GM12874 (cell line): Measurements from ENCODE around the gene BEND7.

ENCODE experiments used
- TF ChIP-seq, protein P1 (sequence below): IDR thresholded peaks from 2 replicates; pipeline ENCODE4 v1.5.1; 2011; ENCODE audit warnings: low read depth, mild to moderate bottlenecking, control low read depth, low read length, moderate library complexity; ENCODE audit not compliant: insufficient read depth

The BEND7 gene

DNA sequence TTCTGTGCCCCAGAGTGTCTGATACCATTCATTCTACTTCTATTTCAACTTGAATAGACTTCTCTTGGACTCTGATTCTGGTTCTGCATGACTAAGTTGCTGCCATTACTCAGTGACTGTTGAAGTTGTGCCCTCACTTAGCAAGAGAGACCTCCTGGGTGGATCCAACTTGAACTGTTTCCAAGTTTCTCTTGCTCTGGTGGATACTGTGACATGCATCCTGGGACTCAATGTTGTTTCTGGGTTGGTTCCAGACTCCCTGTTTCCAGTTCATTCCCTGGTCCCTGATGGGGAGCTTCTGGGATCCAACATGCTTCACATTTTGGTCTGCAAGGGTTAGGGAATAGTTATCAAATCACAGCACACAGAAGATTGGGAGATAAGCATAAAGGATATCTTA, 31.8 kb upstream of the BEND7 start:
- TF ChIP-seq, protein P1, sequence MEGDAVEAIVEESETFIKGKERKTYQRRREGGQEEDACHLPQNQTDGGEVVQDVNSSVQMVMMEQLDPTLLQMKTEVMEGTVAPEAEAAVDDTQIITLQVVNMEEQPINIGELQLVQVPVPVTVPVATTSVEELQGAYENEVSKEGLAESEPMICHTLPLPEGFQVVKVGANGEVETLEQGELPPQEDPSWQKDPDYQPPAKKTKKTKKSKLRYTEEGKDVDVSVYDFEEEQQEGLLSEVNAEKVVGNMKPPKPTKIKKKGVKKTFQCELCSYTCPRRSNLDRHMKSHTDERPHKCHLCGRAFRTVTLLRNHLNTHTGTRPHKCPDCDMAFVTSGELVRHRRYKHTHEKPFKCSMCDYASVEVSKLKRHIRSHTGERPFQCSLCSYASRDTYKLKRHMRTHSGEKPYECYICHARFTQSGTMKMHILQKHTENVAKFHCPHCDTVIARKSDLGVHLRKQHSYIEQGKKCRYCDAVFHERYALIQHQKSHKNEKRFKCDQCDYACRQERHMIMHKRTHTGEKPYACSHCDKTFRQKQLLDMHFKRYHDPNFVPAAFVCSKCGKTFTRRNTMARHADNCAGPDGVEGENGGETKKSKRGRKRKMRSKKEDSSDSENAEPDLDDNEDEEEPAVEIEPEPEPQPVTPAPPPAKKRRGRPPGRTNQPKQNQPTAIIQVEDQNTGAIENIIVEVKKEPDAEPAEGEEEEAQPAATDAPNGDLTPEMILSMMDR = no peak

DNA sequence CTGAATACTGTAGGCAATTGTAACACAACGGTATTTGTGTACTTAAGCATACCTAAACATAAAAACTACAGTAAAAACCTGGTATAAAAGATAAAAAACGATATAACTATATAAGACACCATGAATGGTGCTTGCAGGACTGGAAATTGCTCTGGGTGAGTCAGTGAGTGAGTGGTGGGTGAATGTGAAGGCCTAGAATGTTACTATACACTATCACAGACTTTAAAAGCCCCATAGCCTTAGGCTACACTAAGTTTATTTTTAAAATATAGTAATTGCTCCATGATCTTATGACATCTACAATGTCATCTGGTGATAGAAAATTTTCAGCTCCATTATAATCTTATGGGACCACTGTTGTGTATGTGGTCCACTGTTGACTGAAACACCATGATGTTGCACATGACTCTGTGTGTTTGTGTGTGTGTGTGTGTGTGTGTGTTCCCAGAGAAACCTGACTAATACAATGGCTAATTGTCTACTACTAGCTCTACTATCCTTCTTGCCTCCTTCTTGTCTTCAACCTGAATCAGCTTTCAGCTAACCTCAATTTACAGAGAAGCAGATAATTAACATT, 30.4 kb upstream of the BEND7 start:
- TF ChIP-seq, protein P1 = no peak

DNA sequence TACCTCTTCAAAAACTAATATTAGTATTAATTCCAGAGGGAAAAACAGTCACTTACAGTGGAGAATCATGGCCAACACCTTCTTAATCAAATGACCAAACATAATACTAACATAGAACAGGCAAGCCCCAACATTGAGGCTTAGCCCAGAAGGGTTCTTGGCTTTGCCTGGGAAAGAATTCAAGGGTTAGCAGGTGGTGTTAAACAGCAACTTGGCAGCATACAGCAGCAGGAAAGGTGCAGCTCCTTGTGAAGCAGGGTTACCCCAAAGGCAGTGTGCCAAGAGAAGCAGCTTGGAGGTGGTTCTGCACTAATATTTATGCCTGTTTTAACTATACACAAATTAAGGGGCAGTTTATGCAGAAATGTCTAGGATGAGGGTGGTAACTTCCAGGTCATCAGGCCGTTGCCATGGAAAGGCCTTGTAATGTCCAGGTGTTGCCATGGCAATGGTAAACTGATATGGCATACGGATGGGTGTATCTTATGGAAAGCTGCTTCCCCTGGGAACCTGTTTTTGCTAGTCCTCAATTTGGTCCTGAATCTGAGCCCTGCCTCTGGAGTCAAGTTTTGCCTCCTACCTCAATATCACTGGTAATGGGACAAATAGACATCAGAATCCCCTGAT, 27.2 kb upstream of the BEND7 start:
- TF ChIP-seq, protein P1 = no peak

DNA sequence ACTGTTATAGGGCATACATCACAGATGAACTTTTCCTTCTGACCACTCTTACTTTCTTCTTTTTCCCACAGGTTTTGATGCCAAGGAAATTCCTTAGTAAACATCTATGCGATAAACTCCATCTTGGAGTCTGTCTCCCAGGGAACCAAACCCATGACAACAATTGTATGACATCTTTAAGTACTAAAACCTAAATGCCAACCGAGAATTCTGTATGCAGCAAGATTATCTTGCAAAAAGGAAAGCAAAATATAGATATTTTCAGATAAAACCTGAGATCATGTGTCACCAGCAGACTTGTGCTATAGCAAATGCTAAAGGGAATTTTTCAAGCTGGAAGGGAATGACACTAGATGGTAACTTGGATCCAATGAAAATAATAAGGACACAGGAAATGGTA, 22.0 kb upstream of the BEND7 start:
- TF ChIP-seq, protein P1 = no peak

DNA sequence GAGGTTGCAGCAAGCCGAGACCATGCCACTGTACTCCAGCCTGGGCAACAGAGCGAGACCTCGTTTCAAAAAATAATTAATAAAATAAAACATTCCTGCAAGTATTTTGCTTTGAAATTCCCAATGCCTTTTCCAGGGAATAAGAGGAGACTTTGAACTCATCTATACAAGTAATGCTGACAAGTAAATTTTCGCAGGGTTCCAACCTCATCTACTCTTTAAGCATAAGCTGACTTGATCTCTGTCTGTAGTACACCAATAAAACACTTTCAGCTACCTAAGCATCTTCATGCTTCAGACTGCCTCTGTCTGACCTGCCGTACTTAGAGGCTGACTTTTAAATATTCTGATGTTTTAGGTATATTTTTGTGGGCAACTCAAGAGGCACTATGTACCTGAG, 13.7 kb upstream of the BEND7 start:
- TF ChIP-seq, protein P1 = no peak

DNA sequence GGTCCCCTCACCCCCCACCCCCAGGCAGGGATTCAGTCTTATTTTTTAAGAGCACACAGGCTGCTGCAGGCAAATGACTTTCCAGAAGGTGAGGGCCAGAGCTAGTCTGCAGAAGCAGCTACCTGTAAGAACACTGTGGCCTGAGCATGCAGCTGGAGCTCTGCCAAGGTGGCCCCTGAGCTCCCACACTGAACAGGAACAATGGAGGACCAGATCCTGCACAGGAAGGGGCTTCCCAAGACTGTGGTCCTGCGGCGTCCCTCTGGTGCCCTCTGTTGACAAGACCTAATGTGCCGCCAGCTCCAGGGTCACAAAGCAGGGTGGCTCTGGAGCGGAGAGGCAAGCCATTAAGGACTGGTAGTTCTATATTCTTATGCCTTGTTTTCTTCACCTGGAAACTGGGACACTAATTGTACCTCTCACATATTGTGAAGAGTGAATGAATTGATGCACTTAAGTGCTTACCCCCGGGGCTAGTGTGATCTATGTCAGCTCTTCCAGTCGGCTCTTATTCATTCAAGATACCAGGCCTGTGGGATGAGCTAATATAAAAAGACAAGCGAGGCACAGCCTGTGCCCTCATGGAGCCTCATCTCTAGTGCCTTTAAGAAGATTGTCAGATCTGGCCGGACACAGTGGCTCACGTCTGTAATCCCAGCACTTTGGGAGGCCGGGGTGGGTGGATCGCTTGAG, 8.0 kb upstream of the BEND7 start:
- TF ChIP-seq, protein P1 = peak; percentile 73

DNA sequence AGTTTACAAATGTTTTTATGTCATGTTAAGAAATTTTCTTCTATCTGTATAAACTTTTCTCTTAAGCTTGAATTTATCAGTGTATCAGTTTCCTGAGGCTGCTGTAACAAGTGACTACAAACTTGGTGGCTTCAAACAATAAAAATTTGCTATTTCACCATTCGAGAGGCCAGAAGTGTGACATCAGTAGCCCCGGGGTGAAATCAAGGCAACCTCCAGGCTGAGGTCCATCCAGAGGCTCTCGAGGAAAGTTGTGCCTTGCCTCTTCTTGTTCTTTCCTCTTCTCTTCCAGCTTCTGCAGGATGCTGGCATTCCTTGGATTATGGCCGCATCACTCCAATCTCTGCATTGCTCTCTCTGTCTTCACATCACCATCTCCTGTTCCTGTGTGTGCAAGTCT, 6.5 kb upstream of the BEND7 start:
- TF ChIP-seq, protein P1 = no peak
